T-helper 9 cell (primary cell): ENCODE measurements around the gene TANC1.

Source experiments
- DNase-seq: peaks from one replicate; pipeline ENCODE4 v3.0.0-alpha.2; 2020

Gene TANC1

DNA sequence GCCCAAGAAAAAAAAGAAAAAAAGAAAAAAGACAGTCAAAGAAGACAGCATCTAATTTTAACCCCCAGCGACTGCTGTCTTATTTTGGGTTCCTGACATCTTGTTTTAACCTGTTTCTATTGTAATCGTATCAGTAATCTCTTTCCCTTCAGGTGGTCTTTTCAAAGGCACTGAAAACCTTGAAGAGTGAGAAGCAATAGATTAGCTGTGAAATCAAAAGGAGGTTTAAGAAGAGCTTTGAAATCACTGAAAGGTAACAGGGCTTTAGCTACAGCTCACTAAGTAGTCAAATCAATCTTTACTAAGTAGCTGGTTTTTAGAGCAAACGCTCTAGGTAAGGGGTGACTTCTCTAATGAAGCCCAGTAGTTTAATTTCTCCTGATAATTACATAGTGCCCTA, 5.4 kb upstream of the TANC1 start:
- DNase-seq = no peak

DNA sequence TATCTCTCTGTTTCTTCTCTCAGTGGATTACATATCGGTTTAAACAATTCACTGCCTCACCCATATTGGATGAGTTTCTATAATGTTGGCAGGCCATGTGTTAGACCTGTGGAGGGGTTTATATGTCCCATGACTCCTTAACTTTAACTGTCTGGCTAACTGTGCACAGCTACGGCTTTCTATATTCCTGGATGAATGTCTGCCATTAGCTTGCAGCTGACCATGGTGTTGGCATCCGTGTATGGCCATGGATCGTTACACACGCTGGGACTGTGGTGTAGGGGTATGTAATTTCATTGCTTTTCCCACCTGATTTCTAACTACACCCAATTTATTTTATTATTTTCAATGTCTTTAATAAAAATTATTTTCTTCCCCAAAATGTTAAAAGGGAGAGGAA, 3.3 kb upstream of the TANC1 start:
- DNase-seq = no peak

DNA sequence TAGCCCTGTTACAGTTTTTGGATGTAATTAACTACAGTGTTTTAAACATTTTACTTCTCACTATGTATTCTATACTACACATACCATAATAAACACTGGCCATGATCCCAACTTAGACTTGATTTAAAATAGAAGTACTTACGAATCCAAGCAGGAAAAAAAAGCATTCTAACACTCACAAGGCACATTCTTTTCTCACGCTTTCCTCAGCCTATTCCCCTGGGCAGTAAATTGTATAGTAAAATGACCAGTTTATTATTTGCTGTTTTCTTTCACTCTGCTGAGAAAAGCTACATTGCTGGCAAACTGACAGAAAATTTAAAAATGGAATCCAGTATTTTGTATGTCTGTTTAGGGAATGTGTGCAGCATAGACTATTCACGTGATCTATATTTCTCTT, 2.8 kb upstream of the TANC1 start:
- no peak for DNase-seq

DNA sequence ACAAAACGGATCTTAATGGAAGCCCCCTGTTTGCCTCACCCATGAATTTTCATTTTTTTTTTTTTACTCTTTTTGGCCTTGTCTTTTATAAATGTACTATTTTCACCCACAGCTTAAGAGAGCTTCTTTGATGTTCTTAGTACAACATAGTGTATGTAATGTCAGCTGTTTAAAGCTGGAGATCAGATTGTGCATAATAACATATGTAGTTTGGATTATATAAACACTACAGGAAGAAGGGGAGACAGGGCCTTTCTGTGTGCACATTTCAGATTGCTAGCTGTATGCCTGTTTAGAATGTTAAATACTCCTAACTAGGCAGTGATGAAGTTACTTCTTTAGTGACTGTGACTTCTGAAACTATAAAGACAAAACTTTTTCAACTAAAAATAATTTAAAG, 2.1 kb upstream of the TANC1 start:
- DNase-seq = no peak

DNA sequence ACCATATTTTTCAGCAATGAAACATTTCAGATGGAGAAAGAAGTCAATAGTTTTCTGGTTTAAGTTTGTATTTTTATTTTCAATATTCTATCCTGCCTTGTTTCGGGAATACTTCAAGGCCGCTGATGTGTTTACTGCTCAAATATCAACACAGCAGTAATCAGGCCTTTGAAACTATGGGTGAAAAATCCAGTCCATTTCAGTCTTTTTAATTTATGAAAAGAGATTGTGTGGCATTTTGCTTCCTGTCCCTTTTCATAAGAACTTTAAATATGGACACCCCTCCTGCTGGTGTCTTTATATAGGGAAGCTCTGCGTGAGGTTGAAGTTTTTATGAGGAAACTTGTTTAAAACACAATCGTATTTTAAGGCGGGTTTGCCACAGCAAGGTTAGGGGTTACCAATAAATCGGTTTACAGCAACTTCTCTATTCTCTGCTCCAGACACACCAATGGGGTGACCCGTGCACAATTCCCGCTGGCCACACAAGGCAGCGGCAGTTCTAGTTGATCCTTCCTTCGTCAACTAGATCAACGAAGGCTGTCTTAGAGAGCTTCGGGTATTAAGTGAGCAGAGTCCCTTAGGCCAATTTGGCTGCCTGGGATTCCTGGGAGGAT, 1.2 kb upstream of the TANC1 start:
- DNase-seq = no peak

DNA sequence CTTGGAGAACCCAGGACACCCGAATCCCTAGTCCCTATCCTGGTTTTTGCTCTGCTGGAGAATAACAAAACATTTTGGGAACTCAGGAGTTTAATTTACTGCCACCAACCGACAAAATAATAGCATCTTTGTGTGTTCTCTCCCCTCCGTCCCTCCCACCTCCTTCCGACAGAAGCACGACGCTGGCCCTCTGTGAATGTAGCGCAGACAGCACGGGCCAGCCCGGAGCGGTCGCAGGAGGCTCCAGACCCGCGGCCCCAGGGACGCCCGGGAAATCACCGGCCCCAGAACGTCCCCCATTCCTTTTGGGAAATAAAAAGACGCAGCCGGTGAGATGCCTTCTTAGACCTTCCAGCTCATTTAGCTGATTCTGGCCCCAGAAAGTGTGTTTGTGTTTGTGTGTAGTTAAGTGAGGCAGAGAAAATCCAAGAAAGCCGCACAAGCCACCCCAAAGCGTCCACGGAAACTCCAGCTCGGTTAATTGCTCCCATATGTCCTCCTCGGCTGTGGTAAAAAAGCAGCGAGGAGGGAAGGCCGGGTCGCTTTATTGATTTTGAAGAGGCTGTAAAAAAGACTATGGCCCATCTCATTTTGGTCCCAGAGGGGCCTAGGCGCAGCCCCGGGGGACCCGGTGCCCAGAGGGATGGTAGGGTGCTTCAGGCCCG, 577 bp upstream of the TANC1 start:
- no peak for DNase-seq

GRCh38 chr2:158969162-158969714, 798 bp downstream of the TANC1 start:
- no peak for DNase-seq

DNA sequence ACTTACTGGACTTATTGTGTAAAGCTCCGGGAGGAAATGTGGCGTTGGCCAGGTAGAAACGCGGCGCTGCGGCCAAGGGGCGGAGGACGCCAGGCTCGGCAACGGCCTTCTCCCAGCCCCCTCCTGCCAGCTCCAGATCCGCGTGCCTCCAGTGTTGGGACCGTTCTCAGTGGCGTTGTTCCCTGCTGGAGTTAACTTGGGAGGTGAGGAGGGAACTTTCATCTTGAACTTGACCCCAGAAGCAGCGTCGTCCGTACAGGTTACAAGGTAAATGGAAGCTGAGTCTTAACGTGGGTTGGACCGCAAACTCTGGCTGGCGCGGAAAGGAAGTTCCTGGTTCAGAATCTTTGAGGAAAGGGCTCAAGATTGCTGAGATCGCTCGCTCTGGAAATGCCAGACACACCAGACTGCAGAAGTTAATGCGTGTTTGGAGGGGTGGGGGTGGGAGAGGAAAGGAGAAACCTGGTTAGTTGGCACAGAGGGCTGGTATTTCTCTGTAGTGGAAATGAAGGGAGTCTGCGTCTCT, 1.3 kb downstream of the TANC1 start:
- no peak for DNase-seq

DNA sequence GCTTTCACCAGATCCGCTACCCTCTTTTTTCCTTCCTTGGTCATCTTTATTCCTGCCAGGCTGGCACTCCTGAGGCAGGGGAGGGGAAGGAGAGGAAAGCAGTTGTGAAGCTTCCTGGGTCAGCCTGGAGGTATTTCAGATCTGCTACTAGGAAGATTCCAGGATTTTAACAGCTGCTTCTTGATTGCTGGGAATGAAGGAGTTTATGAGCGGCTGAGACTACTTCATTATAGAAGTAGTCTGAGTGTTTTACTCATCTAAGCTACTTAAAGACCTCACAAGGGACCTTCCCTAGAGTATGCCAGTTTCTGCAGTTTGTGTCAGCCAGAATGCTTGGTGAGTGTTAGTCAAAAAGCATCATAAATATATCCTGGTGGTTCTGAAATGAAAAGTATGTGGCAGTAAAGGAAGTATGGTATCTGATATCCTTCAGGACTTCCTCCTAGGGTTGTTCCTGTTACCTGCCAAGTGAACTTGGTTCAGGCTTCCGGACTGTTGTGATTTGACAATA, 1.9 kb downstream of the TANC1 start:
- DNase-seq = no peak

GRCh38 chr2:158973116-158973956, 4.9 kb downstream of the TANC1 start:
- no peak for DNase-seq

GRCh38 chr2:158975271-158975921, 7.0 kb downstream of the TANC1 start:
- DNase-seq = no peak

GRCh38 chr2:158979772-158980171, 11.3 kb downstream of the TANC1 start:
- no peak for DNase-seq

DNA sequence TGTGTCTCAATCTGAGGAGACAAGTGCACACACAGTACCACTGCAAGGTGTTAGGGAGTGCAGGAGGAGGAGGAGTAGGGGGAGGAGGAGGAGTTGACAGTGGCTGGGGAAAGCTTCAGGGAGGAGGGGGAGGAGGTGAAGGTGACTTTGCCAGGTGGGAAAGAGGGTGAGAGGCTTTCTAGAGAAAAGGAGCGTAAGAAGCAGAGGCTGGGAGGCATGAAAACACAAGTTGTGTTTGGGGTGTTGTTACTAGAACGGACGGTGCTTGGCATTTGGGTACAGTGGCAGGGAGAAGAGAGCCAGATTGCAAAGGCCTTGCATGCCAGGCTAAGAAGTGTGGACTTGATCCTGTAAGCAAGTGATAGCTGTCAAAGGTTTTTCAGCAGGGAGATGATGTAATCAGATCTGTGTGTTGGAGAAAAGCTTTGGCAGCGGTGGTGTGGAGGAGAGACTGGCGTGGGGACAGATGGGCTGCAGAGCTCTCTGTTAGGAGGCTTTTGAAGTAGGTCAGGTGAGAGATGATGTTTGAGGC, 16.2 kb downstream of the TANC1 start:
- DNase-seq = no peak

- DNase-seq = no peak
Measured at GRCh38 chr2:158988501-158988900, 20.1 kb downstream of the TANC1 start.

DNA sequence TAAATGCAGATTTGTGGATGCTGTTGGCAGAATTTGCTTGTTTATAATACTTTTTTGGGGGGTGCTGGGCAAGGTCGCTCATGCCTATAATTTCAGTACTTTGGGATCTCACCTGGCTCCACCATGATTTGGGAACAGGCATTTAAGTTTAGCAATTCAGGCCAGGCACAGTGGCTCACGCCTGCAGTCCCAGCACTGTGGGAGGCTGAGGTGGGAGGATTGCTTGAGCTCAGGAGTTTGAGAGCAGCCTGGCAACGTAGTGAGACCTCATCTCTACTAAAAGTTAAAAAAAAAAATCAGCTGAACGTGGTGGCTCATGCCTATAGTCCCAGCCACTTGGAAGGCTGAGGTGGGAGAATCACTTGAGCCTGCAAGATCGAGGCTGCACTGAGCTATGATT, 20.7 kb downstream of the TANC1 start:
- no peak for DNase-seq

- no peak for DNase-seq
Measured at GRCh38 chr2:158990397-158991214, 22.2 kb downstream of the TANC1 start.

GRCh38 chr2:158993030-158993429, 24.6 kb downstream of the TANC1 start:
- DNase-seq = no peak

DNA sequence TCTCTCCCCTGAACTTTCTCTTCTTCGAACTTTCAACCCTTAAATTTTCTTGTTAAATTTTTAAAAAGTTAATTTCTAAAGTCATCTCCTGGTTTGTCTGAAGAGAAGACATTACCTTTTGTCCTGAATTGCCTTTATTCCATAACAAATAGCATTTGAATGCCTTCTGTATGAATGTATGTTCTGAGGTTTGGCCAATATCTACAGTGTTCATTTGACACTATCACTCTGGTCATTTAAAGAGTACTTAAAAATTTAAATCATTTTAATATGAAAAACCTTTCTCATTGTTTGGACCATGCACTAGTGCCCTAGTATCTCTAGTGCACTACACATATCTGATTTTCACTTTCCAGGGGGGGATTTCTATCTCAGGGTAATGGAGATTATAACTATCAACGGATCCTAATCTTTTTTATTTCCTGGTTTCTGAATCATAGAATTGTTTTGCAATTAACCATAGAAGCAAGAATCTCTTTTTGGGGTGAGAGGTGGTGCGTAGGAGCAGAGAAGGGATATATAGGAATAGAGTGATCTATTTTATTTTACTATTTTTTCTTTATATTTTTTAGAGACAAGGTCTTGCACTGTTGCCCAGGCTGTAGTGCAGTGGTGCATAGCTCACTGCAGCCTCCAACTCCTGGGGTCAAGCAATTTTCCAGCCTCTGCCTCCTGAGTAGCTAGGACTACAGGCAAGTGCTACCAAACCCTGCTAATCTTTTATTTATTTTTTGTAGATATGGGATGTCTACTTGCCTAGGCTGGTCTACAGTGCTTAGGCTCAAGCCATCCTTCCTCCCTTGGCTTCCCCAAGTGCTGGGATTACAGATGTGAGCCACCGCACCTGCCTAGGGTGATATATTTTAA, 25.5 kb downstream of the TANC1 start:
- no peak for DNase-seq

DNA sequence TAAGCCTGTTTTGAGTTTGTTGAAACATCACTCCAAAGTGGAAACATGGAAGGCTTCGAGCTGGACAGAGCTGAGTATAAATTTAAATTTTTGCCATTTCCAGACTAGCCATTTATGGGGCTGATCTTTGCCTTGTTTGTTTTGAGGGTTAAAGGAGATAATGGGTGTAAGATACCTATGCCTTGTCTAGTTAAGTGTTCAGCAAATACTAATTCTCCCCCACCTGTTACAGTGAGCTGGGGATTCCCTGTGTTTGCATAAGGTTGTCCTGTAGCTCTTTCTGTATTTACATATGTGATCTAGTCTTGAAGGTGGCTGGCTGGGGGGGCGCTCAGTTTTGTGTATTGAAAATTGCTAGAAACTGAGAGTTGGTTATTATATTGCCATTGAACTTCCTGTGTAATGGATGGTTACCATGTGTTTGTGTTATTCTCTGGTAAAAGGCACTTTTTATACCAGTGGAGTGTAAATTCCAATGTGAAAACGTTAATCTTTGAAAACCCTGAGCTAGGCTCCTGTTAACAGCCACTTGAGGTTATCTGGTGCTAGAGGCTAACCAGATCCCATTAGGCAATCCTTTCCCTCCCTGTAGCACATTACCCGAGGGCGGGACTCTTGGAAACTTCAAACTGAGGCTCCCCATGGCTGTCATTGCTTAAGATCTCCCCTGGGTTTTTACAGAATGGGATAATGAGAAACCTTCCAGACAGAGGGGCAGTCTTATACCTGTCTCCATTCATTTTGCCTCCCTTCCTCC, 26.7 kb downstream of the TANC1 start:
- no peak for DNase-seq

- DNase-seq = no peak
Measured at GRCh38 chr2:158995677-158996049, 27.2 kb downstream of the TANC1 start.
